Psoas muscle (tissue), 8 donors: ENCODE results near the gene ALDH3A1. TPM values are rescaled to one million over a fixed set of nuclear protein-coding genes. Genes with fewer than 3 reads are reported as not detected.

Experiments
- ATAC-seq, 4 donors: fragments of 200-7000 bp; cut with Tn5 transposase; one replicate each; pipeline ENCODE4 v1.9.1; 2020; ENCODE audit warnings: moderate library complexity in 3 of 4, mild to moderate bottlenecking in 2 of 4
- DNase-seq, 2 donors: peaks; one replicate each; pipeline ENCODE4 v3.0.0-alpha.2; 2020
- H3K27ac ChIP-seq: fragments of 200-600 bp; one replicate; pipeline ENCODE4 v1.8.0; 2022
- H3K27me3 ChIP-seq, 3 donors: fragments of 200-600 bp in 1 of 3; one replicate each; pipeline versions ENCODE4 v1.6.1 to v1.8.0; 2013 to 2022; ENCODE audit warnings: low read length in 2 of 3, mild to moderate bottlenecking in 2 of 3, moderate library complexity in 1 of 3; ENCODE audit not compliant: insufficient read depth in 3 of 3
- H3K36me3 ChIP-seq, 2 donors: fragments of 200-600 bp in 1 of 2; one replicate each; pipeline versions ENCODE4 v1.6.1 to v1.8.0; 2013 to 2022; ENCODE audit warnings: low read depth in 1 of 2, mild to moderate bottlenecking in 1 of 2, moderate library complexity in 1 of 2; ENCODE audit not compliant: insufficient read depth in 1 of 2
- H3K4me1 ChIP-seq: fragments of 200-600 bp; one replicate; pipeline ENCODE4 v1.8.0; 2022
- H3K4me3 ChIP-seq: fragments of 200-600 bp; one replicate; pipeline ENCODE4 v1.8.0; 2022; ENCODE audit warnings: mild to moderate bottlenecking
- H3K9me3 ChIP-seq: fragments of 200-600 bp; one replicate; pipeline ENCODE4 v1.8.0; 2022
- WGBS, 3 donors: extraction: QIAGEN DNeasy Blood & Tissue Kit; methylation state at CpG; one replicate each; pipeline versions ENCODE4 v1.1.6 to v1.1.7; 2013; 5-methylcytosine and 5-hydroxymethylcytosine counted together
- intact Hi-C, 2 donors: fragments of 100-400 bp; cut with DNase I; formaldehyde crosslinking; loops; one replicate each; pipeline versions ENCODE4 v1.11.0 to v1.14.2; 2022
- polyA plus RNA-seq, 3 donors: library from polyadenylated mRNA; stranded (reverse); fragments of 200-250 nt; gene quantifications; one replicate each; pipeline ENCODE4 v1.2.3, GENCODE V29; 2013
- total RNA-seq, 4 donors: library from RNA; stranded (reverse); fragmentation: NEBNext Ultra II Directional in 2 of 4; extraction: Animal tissue kit (Norgen Biotek cat#: 25700) in 2 of 4; gene quantifications; one replicate each; pipeline versions ENCODE4 v1.2.1 to v1.2.4, GENCODE V29; 2021 to 2023
- TF ChIP-seq, protein P1 (sequence below): fragments of 200-600 bp; IDR thresholded peaks from one replicate; pipeline ENCODE4 v1.8.0; 2022; ENCODE audit warnings: antibody characterized with exemption
- donor health status: healthy with polysubstance abuse.
- donor health status: DM: no; HTN: no; CAD: no; lungs with moderate emphysema.
- donor health status: Bipolar disorder and iron deficiency.
- donor health status: healthy.
- donor health status: DM: yes; HTN: yes; CAD: no.
- donor health status: DM: no; HTN: no; CAD: no.
- donor health status: DM: no; HTN: no; CAD: no.
- donor health status: DM: yes; HTN: yes; CAD: no.

ALDH3A1 gene
- total and polyA plus RNA-seq, 7 donors, result 0.05 to 6.5 (median 0.18) TPM; not detected in 1

DNA sequence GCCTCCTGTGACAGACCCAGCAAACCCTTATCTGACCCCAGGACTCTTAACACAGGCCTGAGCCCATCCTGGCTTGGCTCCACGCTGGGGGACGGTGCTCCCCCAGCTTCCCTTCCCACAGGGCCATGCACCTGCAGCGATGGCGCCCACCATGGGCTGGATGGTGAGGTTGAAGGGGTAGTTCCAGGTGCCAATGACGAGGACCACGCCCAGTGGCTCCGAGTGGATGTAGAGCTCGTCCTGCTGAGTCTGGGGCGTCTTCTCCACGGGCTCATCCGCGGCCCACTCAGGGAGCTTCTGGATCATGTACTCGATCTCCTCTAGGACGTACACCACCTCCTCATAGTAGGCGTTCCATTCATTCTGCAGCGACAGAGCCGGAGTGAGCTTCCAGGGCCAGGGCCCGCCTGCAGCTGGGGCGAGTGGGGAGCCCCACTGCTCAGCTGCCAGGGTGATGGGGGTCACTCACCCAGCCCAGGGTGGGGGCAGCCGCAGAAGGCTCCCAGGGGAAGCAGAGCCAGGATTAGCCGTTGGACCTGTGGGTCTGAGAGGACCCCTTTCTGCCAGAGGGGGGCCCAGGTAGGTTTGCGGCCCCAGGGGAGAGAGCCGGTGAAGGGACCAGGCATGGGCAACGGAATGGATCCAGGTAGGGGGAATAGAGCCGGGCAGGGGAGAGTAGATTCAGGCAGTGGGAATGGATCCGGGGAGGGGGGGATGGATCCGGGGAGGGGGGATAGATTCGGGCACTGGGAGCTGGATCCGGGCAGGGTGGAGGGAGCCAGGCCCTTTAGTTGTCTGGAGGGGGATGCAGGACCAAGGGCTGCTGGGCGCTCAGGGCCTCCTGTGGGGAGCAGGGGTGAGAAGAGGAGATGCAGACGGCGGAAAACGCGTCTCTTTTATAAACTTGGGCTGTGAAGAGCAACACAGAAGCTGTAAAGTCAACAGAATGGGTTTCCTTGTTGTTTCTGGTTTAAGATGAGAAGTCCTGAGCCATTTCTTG, 4.7 kb downstream of the ALDH3A1 start:
- intact Hi-C loops, result no loop called here

DNA sequence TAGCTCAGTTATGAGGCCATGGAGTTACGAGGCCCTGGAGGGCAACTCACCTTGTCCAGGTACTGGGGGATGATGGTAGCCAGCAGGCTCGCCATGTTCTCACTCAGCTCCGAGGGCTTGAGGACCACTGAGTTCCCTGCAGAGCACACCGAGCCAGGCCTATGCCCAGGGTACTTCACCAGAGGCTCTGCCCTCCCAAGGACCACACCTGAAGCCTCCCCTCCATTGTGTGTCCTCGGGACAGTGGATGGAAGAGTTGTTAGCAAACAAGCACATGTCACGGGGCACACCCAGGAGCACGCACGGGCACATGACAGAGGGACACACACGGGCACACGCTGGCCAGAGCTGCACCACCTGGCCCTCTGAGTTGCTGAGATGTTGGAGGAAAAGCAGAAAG, 5.6 kb downstream of the ALDH3A1 start:
- H3K9me3 ChIP-seq, result no peaks in the 10 kb centered on the region
- no peak overlapping the region for H3K4me3 ChIP-seq
- no peaks in the 10 kb centered on the region for H3K36me3 ChIP-seq
- no peak overlapping the region for H3K27ac ChIP-seq
- no peak for DNase-seq
- no peak for ATAC-seq
- H3K4me1 ChIP-seq, result peaks cover 6% of the 10 kb centered on the region
- intact Hi-C loops, result no loop called here
- TF ChIP-seq, protein P1, sequence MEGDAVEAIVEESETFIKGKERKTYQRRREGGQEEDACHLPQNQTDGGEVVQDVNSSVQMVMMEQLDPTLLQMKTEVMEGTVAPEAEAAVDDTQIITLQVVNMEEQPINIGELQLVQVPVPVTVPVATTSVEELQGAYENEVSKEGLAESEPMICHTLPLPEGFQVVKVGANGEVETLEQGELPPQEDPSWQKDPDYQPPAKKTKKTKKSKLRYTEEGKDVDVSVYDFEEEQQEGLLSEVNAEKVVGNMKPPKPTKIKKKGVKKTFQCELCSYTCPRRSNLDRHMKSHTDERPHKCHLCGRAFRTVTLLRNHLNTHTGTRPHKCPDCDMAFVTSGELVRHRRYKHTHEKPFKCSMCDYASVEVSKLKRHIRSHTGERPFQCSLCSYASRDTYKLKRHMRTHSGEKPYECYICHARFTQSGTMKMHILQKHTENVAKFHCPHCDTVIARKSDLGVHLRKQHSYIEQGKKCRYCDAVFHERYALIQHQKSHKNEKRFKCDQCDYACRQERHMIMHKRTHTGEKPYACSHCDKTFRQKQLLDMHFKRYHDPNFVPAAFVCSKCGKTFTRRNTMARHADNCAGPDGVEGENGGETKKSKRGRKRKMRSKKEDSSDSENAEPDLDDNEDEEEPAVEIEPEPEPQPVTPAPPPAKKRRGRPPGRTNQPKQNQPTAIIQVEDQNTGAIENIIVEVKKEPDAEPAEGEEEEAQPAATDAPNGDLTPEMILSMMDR, result no peak
- no peaks in the 10 kb centered on the region for H3K27me3 ChIP-seq
- WGBS, 3 donors, result 88 to 92% (median 91%) methylated on average over 10 of the region's 10 CpGs

More for the DNA sequence above, 4.7 kb downstream of the ALDH3A1 start:
- DNase-seq, result no peak
- WGBS, 3 donors, result 94 to 96% (median 96%) methylated on average over 34 of the region's 34 CpGs
- no peak for ATAC-seq
- no peaks in the 10 kb centered on the region for H3K36me3 ChIP-seq
- no peaks in the 10 kb centered on the region for H3K9me3 ChIP-seq
- H3K4me3 ChIP-seq, result no peak overlapping the region
- H3K27ac ChIP-seq, result no peak overlapping the region
- no peaks in the 10 kb centered on the region for H3K27me3 ChIP-seq
- H3K4me1 ChIP-seq, result peaks cover 6% of the 10 kb centered on the region
- TF ChIP-seq, protein P1, result no peak

DNA sequence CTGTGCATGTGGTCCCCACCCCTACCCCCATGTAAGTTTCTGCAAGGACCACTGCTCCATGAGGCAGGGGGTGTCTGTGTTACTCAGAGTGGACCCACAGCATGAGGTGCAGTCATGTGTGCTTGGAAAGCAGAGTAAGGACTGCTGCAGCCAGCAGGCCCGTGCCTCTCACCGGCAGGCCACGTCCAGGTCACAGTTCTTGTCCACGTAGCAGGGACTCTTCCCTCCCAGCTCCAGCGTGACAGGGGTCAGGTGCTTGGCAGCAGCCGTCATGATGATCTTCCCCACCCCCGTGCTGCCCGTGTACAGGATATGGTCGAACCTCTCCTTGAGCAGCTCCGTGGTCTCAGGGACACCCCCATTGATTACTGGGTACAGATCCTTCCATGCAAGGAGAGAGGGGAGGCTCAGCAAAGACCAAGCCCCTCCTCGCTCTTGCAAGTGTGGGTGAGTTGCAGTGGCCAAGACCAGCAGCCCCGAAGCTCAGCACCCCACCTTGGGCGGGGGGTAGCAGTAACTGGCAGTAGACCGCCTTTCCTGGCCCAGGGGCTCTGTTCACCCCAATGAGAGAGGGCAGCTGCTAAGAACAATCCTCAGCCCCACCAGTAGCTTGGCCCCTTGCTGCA, 6.2 kb downstream of the ALDH3A1 start:
- WGBS, 3 donors, result 73 to 83% (median 74%) methylated on average over 14 of the region's 14 CpGs
- TF ChIP-seq, protein P1, result no peak
- Histone ChIP-seq H3K4me3 (no peak overlapping the region), H3K36me3 (no peaks in the 10 kb centered on the region), H3K9me3 (no peaks in the 10 kb centered on the region), H3K27ac (no peak overlapping the region), H3K4me1 (peaks cover 6% of the 10 kb centered on the region), H3K27me3 (no peaks in the 10 kb centered on the region)
- no peak for ATAC-seq
- intact Hi-C loops, result no loop called here
- no peak for DNase-seq

DNA sequence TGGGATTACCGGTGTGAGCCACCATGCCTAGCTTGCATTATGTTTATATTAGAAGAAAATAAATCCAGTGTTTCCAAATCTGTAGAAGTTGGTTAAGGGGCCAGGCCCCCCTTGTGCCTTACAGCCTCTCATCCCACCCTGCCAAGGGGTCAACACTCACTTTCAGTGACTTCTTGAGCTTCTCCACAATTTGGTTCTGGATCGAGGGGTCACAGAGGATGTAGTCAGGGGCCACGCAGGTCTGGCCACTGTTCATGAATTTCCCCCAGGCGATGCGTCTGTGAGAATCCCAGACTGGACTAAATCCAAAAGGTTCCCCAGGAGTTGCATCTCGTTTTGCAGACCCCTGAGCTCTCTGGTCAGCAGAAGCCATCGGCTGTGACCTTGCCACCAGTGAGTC, 7.2 kb downstream of the ALDH3A1 start:
- H3K27ac ChIP-seq, result no peak overlapping the region
- TF ChIP-seq, protein P1, result no peak
- peaks cover 6% of the 10 kb centered on the region for H3K4me1 ChIP-seq
- 80 to 86% (median 82%) methylated on average over 7 of the region's 7 CpGs for WGBS, 3 donors
- ATAC-seq (no peak), DNase-seq (no peak)
- intact Hi-C loops, result no loop called here
- H3K9me3 ChIP-seq, result no peaks in the 10 kb centered on the region
- H3K27me3 ChIP-seq, result no peaks in the 10 kb centered on the region
- no peak overlapping the region for H3K4me3 ChIP-seq
- H3K36me3 ChIP-seq, result no peaks in the 10 kb centered on the region
